Endodermal cell (in vitro differentiated cells): ENCODE measurements around the gene TACC3. TPM values are rescaled to one million over a fixed set of nuclear protein-coding genes. Genes with fewer than 3 reads are reported as not detected.

Source experiments
- DNase-seq: peaks from one replicate; pipeline ENCODE4 v3.0.0-alpha.2; 2017
- H3K27ac ChIP-seq: 2 replicates; pipeline ENCODE4 v1.5.1; 2013; ENCODE audit warnings: mild to moderate bottlenecking, low read depth, low read length, moderate library complexity
- H3K27me3 ChIP-seq: 2 replicates; pipeline ENCODE4 v1.6.1; 2013; ENCODE audit warnings: mild to moderate bottlenecking, low read length, moderate library complexity; ENCODE audit not compliant: insufficient read depth, control insufficient read depth, poor library complexity, severe bottlenecking
- H3K36me3 ChIP-seq: 2 replicates; pipeline ENCODE4 v1.7.0; 2013; ENCODE audit warnings: mild to moderate bottlenecking, low read length, moderate library complexity; ENCODE audit not compliant: control insufficient read depth, insufficient read depth
- H3K4me1 ChIP-seq: one replicate; pipeline ENCODE4 v1.7.0; 2013; ENCODE audit warnings: low read length; ENCODE audit not compliant: control insufficient read depth, insufficient read depth
- H3K4me3 ChIP-seq: 2 replicates; pipeline ENCODE4 v1.5.1; 2013; ENCODE audit warnings: mild to moderate bottlenecking, low read length, moderate library complexity
- H3K9ac ChIP-seq: 2 replicates; pipeline ENCODE4 v1.6.1; 2013; ENCODE audit warnings: mild to moderate bottlenecking, low read length, moderate library complexity; ENCODE audit not compliant: poor library complexity, severe bottlenecking; ENCODE audit errors: extremely low read depth
- H3K9me3 ChIP-seq: 2 replicates; pipeline ENCODE4 v1.6.1; 2013; ENCODE audit warnings: mild to moderate bottlenecking, low read length, moderate library complexity; ENCODE audit not compliant: control insufficient read depth
- H3K27ac Mint-ChIP-seq: 2 replicates; pipeline ENCODE4 v1.8.0; 2020; ENCODE audit warnings: mixed read lengths
- H3K27me3 Mint-ChIP-seq: 2 replicates; pipeline ENCODE4 v1.8.0; 2021; ENCODE audit warnings: mild to moderate bottlenecking, mixed read lengths; ENCODE audit not compliant: insufficient read depth
- H3K36me3 Mint-ChIP-seq: 2 replicates; pipeline ENCODE4 v1.8.0; 2020; ENCODE audit warnings: low read depth, mixed read lengths
- H3K4me1 Mint-ChIP-seq: 2 replicates; pipeline ENCODE4 v1.8.0; 2020; ENCODE audit warnings: mixed read lengths
- H3K4me3 Mint-ChIP-seq: 2 replicates; pipeline ENCODE4 v1.8.0; 2020; ENCODE audit warnings: mild to moderate bottlenecking, moderate library complexity, mixed read lengths
- H3K9me3 Mint-ChIP-seq: 2 replicates; pipeline ENCODE4 v1.8.0; 2020; ENCODE audit warnings: mild to moderate bottlenecking, mixed read lengths
- CTCF ChIP-seq: fragments of 200-600 bp; sonication (generic); conservative IDR thresholded peaks from 2 replicates; pipeline ENCODE4 v1.5.0; 2021; ENCODE audit warnings: antibody characterized with exemption, mild to moderate bottlenecking
- WGBS, 2 experiments: methylation state at CpG; one replicate each; pipeline versions ENCODE4 v1.1.5 to v1.1.7; 2013; ENCODE audit warnings: missing lambda C conversion rate in 2 of 2, mixed read lengths in 1 of 2; ENCODE audit not compliant: insufficient coverage in 1 of 2, insufficient read length in 1 of 2; 5-methylcytosine and 5-hydroxymethylcytosine counted together
- total RNA-seq, 2 donors: library from RNA; stranded (reverse); fragmentation: NEBNext Ultra II Directional in 1 of 2; extraction: Animal tissue kit (Norgen Biotek cat#: 25700) in 1 of 2; gene quantifications; 2 replicates in 1 of 2; 3 replicates in 1 of 2; pipeline ENCODE4 v1.2.1, GENCODE V29; 2021

The TACC3 gene
- total RNA-seq, 2 donors from 2014 or later, result 113 to 182 TPM

GRCh38 chr4:1756079-1756478, 34.8 kb downstream of the TACC3 start:
- no peaks in the 10 kb centered on the region for H3K27me3 ChIP-seq
- WGBS, 2 experiments, result 87 to 95% methylated on average over 9 to 18 of the region's 18 CpGs
- no peaks in the 10 kb centered on the region for H3K9me3 ChIP-seq
- no peaks in the 10 kb centered on the region for H3K36me3 ChIP-seq
- no peak overlapping the region for H3K27ac Mint-ChIP-seq
- no peaks in the 10 kb centered on the region for H3K36me3 Mint-ChIP-seq
- TF ChIP-seq CTCF, result no peak
- DNase-seq, result no peak
- no peaks in the 10 kb centered on the region for H3K27me3 Mint-ChIP-seq
- no peak overlapping the region for H3K9ac ChIP-seq
- H3K4me1 Mint-ChIP-seq, result peaks cover 8% of the 10 kb centered on the region
- H3K9me3 Mint-ChIP-seq, result no peaks in the 10 kb centered on the region
- H3K4me1 ChIP-seq, result no peaks in the 10 kb centered on the region
- no peak overlapping the region for H3K4me3 ChIP-seq
- no peak overlapping the region for H3K4me3 Mint-ChIP-seq
- H3K27ac ChIP-seq, result no peak overlapping the region

GRCh38 chr4:1756893-1757779, 35.8 kb downstream of the TACC3 start:
- Histone ChIP-seq H3K9me3 (no peaks in the 10 kb centered on the region), H3K36me3 (no peaks in the 10 kb centered on the region), H3K27ac (no peak overlapping the region), H3K4me1 (no peaks in the 10 kb centered on the region), H3K27me3 (no peaks in the 10 kb centered on the region), H3K4me3 (no peak overlapping the region), H3K9ac (no peak overlapping the region)
- Mint-ChIP-seq H3K27me3 (no peaks in the 10 kb centered on the region), H3K36me3 (no peaks in the 10 kb centered on the region), H3K9me3 (no peaks in the 10 kb centered on the region), H3K4me1 (peaks cover 8% of the 10 kb centered on the region), H3K27ac (no peak overlapping the region), H3K4me3 (no peak overlapping the region)
- DNase-seq, result no peak
- TF ChIP-seq CTCF, result no peak
- 87 to 93% methylated on average over 4 to 19 of the region's 20 CpGs for WGBS, 2 experiments

GRCh38 chr4:1757836-1758235, 36.5 kb downstream of the TACC3 start:
- Histone ChIP-seq H3K27me3 (no peaks in the 10 kb centered on the region), H3K4me1 (no peaks in the 10 kb centered on the region), H3K36me3 (no peaks in the 10 kb centered on the region), H3K9ac (no peak overlapping the region), H3K9me3 (no peaks in the 10 kb centered on the region), H3K4me3 (no peak overlapping the region), H3K27ac (no peak overlapping the region)
- WGBS, 2 experiments, result 86% methylated on average over 3 to 17 of the region's 17 CpGs
- Mint-ChIP-seq H3K27ac (no peak overlapping the region), H3K36me3 (no peaks in the 10 kb centered on the region), H3K27me3 (peaks cover 2% of the 10 kb centered on the region), H3K4me3 (no peak overlapping the region), H3K9me3 (no peaks in the 10 kb centered on the region), H3K4me1 (peaks cover 8% of the 10 kb centered on the region)
- no peak for DNase-seq
- TF ChIP-seq CTCF, result no peak
